Umbilical cord (tissue), 2 donors: ENCODE data around the gene STXBP5. TPM values are rescaled to one million over a fixed set of nuclear protein-coding genes. Genes with fewer than 3 reads are reported as not detected.
"Not testable (repeated sequence)": the region's sequence is repeated elsewhere in the genome, so short reads cannot be mapped to it uniquely, and the experiment has no call there.

Experiments
- DNase-seq: peaks from one replicate; pipeline ENCODE4 v3.0.0-alpha.2; 2015; ENCODE audit warnings: low spot score
- total RNA-seq: library from RNA; depleted of rRNA; stranded (reverse); fragments of >200 nt; gene quantifications from one replicate; pipeline ENCODE4 v1.2.3, GENCODE V29; 2014; ENCODE audit warnings: low replicate concordance; ENCODE audit not compliant: insufficient read depth

The STXBP5 gene
- total RNA-seq, 1 donor from 2014 or later = 57.5 TPM

DNA sequence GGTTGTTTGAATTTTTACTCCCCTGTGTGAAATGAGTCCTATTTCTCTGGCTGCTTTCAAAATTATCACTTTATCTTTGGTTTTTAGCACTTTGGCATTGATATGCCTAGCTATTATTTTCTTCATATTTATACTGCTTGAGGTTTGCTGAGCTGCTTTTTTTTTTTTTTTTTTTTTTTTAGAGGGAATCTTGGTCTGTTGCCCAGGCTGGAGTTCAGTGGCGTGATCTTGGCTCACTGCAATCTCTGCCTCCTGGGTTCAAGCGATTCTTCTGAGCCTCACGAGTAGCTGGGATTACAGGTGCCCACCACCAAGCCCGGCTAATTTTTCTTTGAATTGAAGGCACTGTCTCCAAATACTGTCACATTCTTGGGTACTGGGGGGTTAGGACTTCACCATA lies 40.6 kb downstream of the STXBP5 start:
- no peak for DNase-seq

DNA sequence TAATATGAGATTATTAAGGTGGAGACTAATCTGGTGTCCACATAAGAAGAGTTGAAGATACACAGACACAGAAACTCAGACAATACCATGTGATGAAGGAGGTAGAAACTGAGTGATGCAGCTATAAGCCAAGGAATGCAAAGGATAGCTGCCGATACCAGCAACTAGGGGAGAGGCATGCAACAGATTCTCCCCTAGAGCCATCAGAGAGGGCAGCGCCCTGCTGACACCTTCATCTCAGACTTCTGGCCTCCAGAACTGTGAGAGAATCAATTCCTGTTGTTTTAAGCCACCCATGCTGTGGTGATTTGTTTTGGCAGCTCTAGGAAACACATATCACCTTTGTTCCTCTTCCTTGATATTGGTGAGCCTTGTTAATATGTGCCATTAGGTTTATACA lies 41.5 kb downstream of the STXBP5 start:
- DNase-seq = no peak

DNA sequence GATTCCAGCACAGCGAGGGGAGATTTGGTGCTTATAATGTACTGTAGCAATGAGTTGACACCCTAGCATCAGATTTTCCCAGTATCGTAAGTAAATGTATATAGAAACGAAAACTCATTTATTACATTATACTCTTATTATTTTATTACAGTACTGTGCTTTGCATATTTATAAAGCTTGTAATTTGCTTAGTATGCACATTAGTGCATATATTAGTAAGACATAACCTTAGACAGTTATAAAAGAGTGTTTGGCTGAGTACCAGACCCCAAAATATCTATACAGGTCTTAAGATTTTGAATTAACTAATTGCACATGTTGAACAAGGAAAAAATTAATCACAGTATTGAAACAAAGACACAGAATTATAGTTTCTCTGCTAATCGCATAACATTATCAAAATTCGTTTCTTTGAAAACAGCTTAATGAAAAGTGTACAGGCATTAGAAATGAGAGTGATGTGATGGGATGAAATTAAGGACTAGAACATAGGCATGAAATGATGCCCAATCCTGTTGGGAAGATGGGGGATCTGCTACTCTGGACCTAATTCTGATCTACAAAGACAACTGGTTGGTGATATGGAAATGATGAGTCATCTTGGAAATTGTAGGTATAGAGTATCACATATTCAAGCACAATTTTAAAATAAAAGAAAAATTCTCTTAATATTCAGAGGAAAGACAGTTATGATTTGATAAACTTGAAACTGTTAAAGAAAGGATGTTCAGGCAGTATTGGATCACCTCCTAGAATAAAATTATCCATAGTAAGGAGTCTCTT lies 42.8 kb downstream of the STXBP5 start:
- DNase-seq = no peak

DNA sequence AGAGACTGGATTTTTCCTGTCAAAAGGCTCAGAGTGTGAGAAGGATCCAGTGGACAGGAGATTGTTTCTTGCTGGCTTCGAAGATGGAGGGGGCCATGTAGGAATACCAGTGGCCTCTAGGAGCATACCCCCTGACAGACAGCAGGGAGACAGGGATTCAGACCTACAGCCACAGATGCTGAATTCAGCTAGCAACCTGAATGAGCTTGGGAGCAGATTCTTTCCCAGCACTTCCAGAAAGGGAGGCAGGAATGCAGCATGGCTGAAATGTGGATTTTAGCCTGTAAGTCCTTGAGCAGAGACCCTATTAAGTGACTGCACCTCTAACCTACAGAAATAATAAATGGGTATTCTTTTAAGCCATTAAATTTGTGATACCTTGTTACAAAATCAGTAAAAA lies 44.6 kb downstream of the STXBP5 start:
- DNase-seq = no peak

DNA sequence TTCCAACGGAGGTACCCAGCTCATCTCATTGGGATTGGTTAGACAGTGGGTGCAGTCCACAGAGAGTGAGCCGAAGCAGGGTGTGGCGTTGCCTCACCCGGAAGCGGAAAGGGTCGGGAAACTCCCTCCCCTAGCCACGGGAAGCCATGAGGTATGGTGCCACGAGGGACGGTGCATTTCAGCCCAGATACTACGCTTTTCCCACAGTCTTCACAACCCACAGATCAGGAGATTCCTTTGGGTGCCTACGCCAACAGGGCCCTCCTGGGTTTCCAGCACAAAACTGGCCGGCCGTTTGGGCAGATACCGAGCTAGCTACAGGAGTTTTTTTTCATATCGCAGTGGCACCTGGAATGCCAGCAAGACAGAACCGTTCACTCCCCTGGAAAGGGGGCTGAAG lies 46.9 kb downstream of the STXBP5 start:
- no peak for DNase-seq

DNA sequence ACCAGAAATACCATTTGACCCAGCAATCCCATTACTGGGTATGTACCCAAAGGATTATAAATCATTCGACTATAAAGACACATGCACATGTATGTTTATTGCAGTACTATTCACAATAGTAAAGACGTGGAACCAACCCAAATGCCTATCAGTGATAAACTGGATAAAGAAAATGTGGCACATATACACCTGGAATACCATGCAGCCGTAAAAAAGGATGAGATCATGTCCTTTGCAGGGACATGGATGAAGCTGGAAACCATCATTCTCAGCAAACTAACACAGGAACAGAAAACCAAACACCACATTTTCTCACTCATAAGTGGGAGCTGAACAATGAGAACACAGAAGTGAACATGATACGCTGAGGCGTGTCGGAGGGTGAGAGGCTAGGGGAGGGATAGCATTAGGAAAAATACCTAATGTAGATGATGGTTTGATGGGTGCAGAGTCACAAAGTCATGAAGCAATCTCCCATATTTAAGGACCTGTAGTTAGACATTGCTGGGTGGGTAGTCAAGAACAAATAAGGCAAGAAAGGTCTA lies 50.8 kb downstream of the STXBP5 start:
- not testable (repeated sequence) for DNase-seq

DNA sequence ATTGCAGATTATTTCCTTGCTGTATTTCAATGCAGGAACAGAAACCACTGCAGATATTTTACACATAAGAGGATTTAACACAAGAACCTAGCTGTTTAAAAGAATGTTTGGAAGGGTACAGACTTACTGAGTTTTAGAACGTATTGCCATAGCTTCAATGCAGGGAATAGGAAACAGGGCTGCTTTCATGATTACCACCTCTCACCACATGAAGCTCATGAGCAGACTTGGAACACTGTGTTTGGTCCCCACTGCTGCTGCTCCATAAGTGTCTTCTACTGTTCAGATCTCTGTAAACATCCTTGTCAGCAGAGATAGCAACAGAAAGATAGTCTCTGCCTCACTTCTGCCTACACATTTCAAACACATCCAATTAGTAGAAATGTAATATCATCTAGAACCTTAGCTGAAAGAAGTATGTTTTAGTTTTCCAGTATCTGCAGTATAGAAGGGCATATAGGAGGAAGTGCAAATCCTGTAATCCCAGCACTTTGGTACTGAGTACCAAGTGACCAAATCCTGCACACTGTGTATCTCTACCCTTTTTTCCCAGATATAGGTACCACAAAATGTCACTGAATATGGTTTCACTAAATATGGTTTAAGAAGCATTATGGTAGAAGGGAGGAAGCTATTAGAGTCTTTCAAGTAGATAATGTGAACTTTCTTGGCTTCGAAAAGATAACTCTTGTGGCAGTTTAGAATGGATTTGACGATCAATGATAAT lies 51.9 kb downstream of the STXBP5 start:
- DNase-seq = no peak

DNA sequence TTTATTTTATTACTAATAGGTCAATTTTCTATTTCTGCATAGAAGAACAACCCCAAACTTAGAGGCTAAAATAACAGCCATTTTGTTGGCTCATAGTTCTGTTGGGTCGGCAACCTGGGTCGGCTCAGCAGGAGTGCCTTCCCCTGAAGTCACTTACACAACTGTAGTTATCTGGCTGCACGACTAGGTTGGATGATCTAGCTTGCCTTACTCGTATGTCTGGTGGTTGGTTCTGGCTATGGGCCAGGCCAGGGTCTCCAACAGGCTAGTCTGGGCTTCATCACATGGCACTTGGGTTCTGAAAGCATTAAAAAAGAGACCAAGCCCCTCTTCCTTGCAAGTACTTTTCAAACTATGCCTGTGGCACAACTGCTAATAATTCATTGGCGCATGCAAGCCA lies 53.5 kb downstream of the STXBP5 start:
- DNase-seq = no peak

DNA sequence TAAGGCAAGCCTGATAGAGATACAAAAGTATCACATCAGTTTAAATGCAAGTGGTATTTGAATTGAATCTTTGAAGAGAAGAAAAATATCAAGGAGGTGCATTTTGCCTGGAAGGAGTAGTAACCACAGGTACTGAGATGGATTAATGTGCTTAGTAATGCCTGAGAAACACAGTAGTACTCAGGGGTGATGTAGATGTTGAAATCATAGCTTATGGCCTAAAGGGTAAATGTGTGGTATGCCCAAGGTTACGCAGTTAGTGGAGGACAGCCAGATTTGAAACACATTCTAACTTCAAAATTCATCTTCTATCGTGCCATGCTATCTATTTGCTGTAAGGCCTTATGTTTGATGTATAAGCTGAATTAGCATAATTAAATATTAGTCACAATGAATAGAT lies 55.9 kb downstream of the STXBP5 start:
- DNase-seq = no peak

DNA sequence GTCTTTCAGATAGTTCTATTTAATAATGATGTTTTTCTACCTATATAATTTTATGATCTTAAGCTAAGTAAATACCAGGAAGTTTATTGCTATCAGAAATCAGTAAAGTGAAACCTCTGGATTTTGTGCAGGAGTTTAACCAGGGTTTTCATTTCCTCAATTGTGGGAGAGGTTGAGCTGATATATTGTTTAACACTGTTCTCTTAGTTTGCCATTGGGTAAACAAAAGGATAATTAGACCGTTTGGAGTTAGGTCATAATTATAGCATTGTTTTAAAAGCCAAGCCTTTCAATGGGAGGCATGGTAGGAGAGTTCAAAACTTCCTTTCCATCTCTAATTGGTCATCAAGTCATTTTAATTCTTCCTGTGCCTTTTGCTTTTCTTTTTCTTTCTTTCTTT lies 58.7 kb downstream of the STXBP5 start:
- DNase-seq = no peak

DNA sequence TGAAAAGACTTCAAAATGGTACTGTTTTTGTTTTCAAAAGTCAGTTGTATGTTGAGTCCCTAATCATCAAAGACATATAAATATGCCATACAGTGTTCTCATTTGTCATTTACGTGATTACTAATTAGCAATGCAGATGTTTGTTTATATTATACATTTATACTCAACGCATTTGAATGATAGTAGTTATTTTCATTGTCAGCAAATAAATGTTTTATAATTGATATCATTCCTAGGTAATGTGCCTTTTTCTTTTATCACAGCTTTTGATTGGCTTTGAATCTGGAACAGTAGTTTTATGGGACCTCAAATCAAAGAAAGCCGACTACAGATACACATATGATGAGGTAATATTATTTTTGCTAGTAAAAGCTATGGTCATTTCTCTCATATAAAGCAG lies 62.6 kb downstream of the STXBP5 start:
- DNase-seq = no peak

DNA sequence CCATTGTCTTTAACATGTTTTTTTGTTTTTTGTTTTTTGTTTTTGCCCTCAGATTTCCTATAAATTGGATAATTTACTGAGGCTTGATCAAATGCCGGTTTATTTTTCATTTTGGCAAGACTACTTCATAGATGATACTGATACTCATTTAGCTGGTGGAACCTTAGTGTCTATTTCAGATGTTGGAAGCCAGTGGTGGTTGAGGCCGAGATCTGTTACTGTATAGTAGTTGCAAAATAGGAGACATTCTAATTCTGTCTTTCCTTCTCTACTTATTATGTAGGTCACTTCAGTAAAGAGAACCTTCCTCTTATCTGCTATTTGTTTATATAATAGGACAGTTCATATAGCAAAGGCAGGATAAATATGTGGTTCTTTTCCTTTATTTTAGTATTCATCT lies 63.4 kb downstream of the STXBP5 start:
- DNase-seq = no peak

DNA sequence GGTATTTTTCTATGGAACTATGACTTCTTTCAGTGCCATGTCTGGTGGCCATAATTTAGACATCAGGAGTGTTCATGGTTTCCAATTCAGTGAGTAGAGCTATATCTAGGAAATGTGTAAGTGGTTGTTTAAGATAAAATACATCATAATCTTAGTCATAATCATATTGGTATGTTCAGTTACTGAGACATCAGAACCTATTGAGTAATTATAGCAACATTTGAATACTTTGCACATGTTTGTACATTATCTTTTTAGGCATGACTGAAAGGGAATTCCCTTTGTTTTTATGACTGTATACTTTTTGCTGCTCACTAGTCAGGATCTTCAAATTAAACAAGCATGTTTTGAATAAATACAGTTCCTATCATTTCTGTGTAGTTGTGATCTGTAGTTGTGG lies 64.0 kb downstream of the STXBP5 start:
- no peak for DNase-seq

DNA sequence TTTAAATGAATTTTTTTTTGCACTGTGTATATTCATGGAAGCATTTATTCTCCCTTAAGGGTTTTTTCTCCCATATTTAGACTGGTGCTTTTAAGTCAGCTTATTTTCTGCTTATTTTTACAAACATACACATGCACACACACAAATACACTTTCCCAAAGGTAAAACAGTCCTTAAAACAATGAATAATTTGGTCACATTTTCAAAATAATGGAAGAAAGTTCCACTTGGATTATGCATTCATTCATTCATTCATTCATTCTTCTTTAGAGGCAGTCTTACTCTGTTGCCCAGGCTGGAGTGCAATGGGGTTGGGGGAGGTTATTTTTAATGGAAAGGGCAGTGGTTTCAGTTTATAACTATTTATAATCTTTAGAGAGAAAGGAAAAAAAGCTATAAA lies 69.8 kb downstream of the STXBP5 start:
- DNase-seq = no peak

DNA sequence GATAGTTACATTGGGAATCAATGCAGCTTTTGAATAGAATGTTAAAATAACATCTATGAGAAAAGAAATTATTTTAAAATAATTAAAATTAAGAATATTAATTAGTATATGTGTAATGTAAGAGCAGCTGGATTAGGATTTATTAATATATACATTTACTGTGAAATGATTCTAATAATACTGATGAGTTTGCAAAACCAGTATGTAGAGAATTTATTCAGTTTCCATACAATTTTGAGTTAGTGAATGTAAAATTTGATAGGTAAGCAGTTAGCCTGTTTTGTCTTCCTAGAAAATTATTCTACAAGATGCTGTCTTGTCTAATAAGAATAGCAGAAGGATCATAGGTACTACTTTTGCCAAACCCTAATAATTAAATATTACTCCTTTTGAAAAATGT lies 70.6 kb downstream of the STXBP5 start:
- no peak for DNase-seq

DNA sequence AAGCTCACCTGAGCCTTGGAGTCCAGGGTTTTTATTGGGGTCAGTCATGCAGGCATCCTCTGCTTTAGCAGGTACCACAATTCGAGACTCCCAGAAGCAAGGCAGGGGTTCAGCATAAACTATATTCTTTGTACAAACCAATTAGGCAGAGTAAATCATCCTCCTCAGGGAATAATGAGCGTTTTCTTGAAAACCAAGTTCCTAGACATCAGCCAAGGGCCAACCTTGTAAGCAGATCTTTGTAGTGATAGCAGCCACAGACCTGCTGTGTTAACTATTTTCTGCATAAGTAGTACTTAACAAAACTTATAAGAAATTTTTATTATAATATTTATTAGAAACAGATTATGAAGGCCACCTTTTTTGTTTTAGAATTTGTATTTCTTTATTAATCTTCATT lies 74.7 kb downstream of the STXBP5 start:
- no peak for DNase-seq

DNA sequence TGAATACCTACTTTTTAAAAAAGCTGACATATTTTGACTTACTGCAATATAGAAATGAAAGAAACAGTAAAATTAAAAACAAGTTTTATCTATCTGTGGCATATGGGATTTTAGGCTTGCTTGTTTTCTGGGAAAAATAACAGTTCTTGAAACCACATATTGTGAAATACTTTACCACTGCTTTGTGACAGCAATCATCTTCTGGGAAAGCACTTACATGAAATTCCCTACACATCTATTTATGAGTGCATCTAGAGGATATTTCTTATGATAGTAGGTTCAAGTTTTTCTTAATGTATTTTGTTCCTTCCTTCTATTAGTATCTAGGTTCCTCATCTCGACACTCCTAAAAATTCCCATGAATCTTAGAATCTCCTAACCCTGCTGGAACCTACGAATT lies 75.2 kb downstream of the STXBP5 start:
- peak; percentile 9 for DNase-seq

DNA sequence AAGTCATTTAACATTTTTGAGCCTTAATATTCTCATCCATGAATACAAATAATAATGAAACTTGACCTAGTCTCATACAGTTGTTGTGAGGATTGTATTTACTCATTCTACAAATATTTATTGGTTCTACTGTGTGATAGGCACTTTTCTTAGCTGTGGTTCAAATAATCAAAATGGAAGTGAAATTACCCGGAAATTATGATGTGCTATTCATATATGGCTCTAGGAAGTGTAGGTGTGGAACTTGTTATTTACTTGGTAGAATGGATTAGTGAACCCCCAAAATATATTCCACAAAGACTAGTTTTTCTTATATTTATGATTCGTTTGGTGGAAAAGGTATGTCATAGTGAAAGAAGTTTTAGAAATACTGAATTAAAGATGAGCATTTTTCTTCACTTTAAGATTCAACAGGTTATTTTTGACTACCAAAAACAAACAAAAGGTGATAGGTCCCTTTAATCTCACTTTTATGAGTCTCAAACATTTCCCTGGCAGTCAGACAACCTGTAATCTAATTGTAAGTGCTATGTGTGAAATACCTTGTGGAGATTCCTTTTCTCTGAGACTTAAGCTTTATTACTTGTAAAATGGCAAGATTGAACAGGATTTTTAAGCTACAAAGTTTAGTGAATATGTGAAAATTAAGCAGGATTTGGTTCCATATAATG lies 77.8 kb downstream of the STXBP5 start:
- no peak for DNase-seq

DNA sequence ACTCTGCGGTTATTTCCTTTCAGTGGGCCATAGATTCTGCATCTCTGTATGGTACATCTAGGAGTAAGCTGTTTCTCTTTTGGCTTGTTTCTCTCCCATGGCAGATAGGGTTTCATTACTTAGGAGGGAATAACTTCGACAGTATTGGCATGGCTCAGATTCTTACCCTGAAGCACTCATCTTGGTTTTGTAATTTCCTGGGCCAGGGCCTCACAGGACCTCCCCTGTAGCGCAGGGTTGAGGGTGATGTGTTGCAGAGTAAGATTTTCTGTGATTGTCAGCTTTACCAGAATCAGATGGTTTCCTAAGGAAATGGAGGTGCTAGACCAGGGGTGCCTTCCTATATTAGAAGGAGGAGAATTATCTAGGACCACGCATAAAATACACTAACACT lies 78.3 kb downstream of the STXBP5 start:
- no peak for DNase-seq

DNA sequence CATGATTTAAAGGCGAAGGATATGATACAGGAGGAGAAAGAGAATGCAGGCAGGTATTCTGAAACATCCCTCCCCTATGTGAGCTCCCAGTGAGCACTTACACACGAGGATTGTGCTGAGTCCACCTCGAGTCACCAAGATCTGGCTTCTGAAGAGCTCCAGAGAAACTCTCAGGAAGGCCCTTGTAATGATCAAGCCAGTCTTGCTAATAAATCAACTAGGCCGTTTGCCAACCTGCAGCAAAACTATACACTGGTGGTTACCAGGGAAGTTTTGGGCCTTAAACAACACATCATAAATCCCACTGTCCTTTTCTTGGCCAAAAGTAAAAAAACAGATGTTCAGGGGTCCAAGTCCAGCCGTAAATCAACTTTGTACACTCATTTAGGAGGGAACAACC lies 79.2 kb downstream of the STXBP5 start:
- no peak for DNase-seq

DNA sequence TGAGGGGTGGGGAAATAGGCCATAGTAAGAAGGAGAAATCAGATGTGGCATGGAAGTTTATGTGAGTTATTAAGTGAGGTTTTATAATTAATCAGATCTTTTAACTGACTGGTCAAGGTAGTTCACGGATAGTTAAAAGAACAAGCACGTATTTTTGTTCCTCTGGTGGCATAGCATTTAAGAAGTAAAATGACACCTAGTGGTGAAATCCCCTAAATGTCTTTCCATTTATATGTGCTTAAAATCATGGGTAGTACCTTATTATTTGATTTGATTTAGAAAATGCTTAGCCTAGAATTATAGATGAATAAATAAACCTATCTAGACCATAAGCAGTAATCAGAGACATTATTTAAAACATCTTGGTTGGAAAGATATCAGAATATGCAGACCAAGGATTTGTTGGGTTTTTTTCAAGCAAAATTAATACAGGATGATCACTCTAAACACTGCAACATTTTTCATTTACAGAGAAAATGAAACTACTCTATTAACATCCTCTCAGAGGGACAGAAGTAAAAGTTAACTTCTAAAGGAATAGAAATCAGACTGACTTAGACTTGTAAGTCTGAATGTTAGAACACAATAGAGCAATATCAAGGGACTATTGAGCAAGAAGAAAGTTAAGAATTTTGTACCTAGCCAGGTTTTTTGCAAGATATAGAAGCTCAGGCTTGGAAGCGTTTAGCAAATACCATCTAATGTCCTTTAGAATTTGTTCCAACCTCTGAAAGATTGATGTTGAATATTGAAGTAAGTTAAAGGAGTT lies 81.1 kb downstream of the STXBP5 start:
- DNase-seq = peak; percentile 49

DNA sequence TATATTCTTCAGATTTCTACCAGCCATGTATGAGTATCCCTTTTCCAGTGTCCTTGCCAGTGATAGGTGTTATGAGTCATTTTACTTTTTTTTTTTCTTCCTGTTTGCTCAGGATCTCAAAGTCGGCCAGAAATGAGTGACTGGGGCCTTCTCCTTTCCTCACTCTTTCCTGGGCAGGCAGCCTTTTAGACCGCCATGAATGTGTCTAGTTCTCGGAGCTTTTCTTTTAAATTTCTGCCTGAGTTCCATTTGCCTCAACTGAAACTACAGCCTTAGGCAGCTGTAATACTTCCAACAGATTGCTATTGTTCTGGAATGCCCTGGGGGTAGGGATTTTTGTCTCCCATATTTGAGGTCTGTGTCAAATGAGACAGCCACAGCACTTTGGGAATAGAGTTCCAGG lies 83.7 kb downstream of the STXBP5 start:
- DNase-seq = no peak
